HepG2 (cell line): Measurements from ENCODE around the gene SLC2A5. TPM values are rescaled to one million over a fixed set of nuclear protein-coding genes. Genes with fewer than 3 reads are reported as not detected.

Source experiments
- ATAC-seq: fragments of 200-7000 bp; cut with Tn5 transposase; 3 replicates; pipeline ENCODE4 v1.9.1; 2020; ENCODE audit warnings: mild to moderate bottlenecking, moderate library complexity
- BruUV-seq: library from RNA; stranded (reverse); fragments of 400-500 nt; replicated peaks from 2 replicates; lab custom pipeline; 2021; lab: Mats Ljungman, UMichigan
- CTCF ChIA-PET: fragments of 300-600 bp; formaldehyde crosslinking; extraction: SDS; loops from one replicate; lab custom pipeline; 2021; ENCODE audit warnings: low total read pairs, inconsistent platforms, low intra/inter-chr PET ratio; lab: Yijun Ruan, JAX
- POLR2A ChIA-PET: fragments of 350-600 bp; sonication (Branson Sonifier 250); formaldehyde crosslinking; loops from one replicate; lab custom pipeline; 2020; ENCODE audit warnings: antibody characterized with exemption, inconsistent platforms; lab: Yijun Ruan, JAX
- DNase-seq: peaks from one replicate; pipeline ENCODE4 v3.0.0-alpha.2; 2015; ENCODE audit warnings: low spot score
- FAIRE-seq: peaks from 3 replicates; lab custom pipeline; 2011; peaks lifted over from hg19 to GRCh38; lab: Jason Lieb, UNC
- H2AFZ ChIP-seq: one replicate; pipeline ENCODE4 v1.6.1; 2011; ENCODE audit warnings: low read length, inconsistent platforms
- H3K27ac ChIP-seq: fragments of 300-600 bp; 3 replicates; pipeline ENCODE4 v1.8.0; 2011; ENCODE audit warnings: mixed run types, mild to moderate bottlenecking, mixed read lengths, low read length, inconsistent platforms; ENCODE audit not compliant: insufficient read depth; ENCODE audit errors: extremely low read length
- H3K27me3 ChIP-seq, 2 experiments: fragments of 200-600 bp in 1 of 2; 2 replicates in 1 of 2; 3 replicates in 1 of 2; pipeline versions ENCODE4 v1.6.0 to v1.8.0; 2011; ENCODE audit warnings: low read length in 2 of 2, mild to moderate bottlenecking in 2 of 2, moderate library complexity in 2 of 2, inconsistent platforms in 1 of 2; ENCODE audit not compliant: insufficient read depth in 2 of 2, control insufficient read depth in 1 of 2
- H3K36me3 ChIP-seq, 2 experiments: fragments of 200-600 bp in 1 of 2; replicated peaks in 1 of 2; 2 replicates in 1 of 2; 3 replicates in 1 of 2; pipeline versions ENCODE4 v1.5.1 to v1.8.0; 2011; ENCODE audit warnings: low read length in 2 of 2, inconsistent platforms in 1 of 2; ENCODE audit not compliant: insufficient read depth in 2 of 2, control insufficient read depth in 1 of 2
- H3K4me1 ChIP-seq: 2 replicates; pipeline ENCODE4 v1.5.1; 2012; ENCODE audit warnings: low read length, inconsistent platforms; ENCODE audit not compliant: insufficient read depth
- H3K4me2 ChIP-seq: 2 replicates; pipeline ENCODE4 v1.6.0; 2011; ENCODE audit warnings: low read depth, low read length, inconsistent platforms
- H3K4me3 ChIP-seq, 3 experiments: fragments of 200-600 bp in 1 of 3; sonication (generic), shearing (Covaris generic) in 1 of 3; replicated peaks in 1 of 3; 2 replicates each; pipeline ENCODE4 v1.5.1; 2011 to 2016; ENCODE audit warnings: low read length in 3 of 3, inconsistent platforms in 2 of 3, low read depth in 2 of 3, mild to moderate bottlenecking in 2 of 3, control low read depth in 1 of 3, mixed read lengths in 1 of 3; ENCODE audit not compliant: insufficient read depth in 1 of 3
- H3K79me2 ChIP-seq: one replicate; pipeline ENCODE4 v1.6.1; 2011; ENCODE audit warnings: low read length, inconsistent platforms; ENCODE audit not compliant: insufficient read depth
- H3K9ac ChIP-seq: 2 replicates; pipeline ENCODE4 v1.6.0; 2011; ENCODE audit warnings: mild to moderate bottlenecking, low read depth, low read length, inconsistent platforms; ENCODE audit not compliant: insufficient read depth
- H3K9me3 ChIP-seq: 2 replicates; pipeline ENCODE4 v1.5.1; 2012; ENCODE audit warnings: mild to moderate bottlenecking, low read length
- H4K20me1 ChIP-seq: 2 replicates; pipeline ENCODE4 v1.6.0; 2011; ENCODE audit warnings: inconsistent platforms, mild to moderate bottlenecking, low read length, moderate library complexity; ENCODE audit not compliant: insufficient read depth
- ATF2 ChIP-seq: sonication (generic); formaldehyde crosslinking; IDR thresholded peaks from 2 replicates; pipeline ENCODE4 v1.4.0; 2020; ENCODE audit warnings: missing genetic modification reagents
- HOMEZ ChIP-seq: IDR thresholded peaks from 2 replicates; pipeline ENCODE4 v1.6.1; 2016; ENCODE audit warnings: low read depth
- NR3C1 ChIP-seq: sonication (generic); formaldehyde crosslinking; IDR thresholded peaks from 2 replicates; pipeline ENCODE4 v1.4.0; 2020; ENCODE audit warnings: missing genetic modification reagents
- ZNF513 ChIP-seq: sonication (generic); formaldehyde crosslinking; conservative IDR thresholded peaks from 2 replicates; pipeline ENCODE4 v1.5.0; 2020; ENCODE audit warnings: missing genetic modification reagents
- WGBS: methylation state at CpG from one replicate; pipeline ENCODE4 v1.1.6; 2017; ENCODE audit warnings: low lambda C conversion rate; 5-methylcytosine and 5-hydroxymethylcytosine counted together
- in situ Hi-C: cut with HindIII; loops from 2 replicates; pipeline ENCODE4 v1.10.0; 2017; ENCODE audit warnings: low pct_unique_long_range_greater_than_20kb; ENCODE audit not compliant: extremely low pct_ligation_motif_present
- intact Hi-C: fragments of 100-400 bp; cut with micrococcal nuclease; formaldehyde crosslinking; loops from one replicate; pipeline ENCODE4 v1.10.0; 2022; ENCODE audit not compliant: unreplicated experiment
- polyA plus RNA-seq, 8 experiments: library from polyadenylated mRNA; depleted of rRNA in 3 of 8; stranded (reverse) in 7 of 8; unstranded in 1 of 8; fragments of >200 nt; fragmentation: Illumina TruSeq in 4 of 8; extraction: Trizol in 4 of 8; gene quantifications; 2 replicates each; pipeline versions ENCODE4 v1.2.1 to v1.2.3, GENCODE V29; 2011 to 2016; ENCODE audit warnings: low read depth in 4 of 8, missing spikeins in 1 of 8, mixed read lengths in 1 of 8; ENCODE audit not compliant: insufficient read depth in 1 of 8
- total RNA-seq, 5 experiments: library from RNA; depleted of rRNA; stranded (reverse); fragments of >200 nt; fragmentation: Illumina TruSeq; extraction: Trizol; gene quantifications; 2 replicates each; pipeline ENCODE4 v1.2.3, GENCODE V29; 2016; ENCODE audit warnings: low read depth in 1 of 5

Gene SLC2A5
- total and polyA plus RNA-seq, 2 of the 13 experiments (the other 11 are each of a cell fraction or from before 2014, with no cell fraction given), result 0.04 to 0.54 TPM

- no peak overlapping the region for H3K9ac ChIP-seq
- ChIA-PET CTCF (no interaction called here), POLR2A (no interaction called here)
- FAIRE-seq (no peak), DNase-seq (no peak), ATAC-seq (no peak)
- TF ChIP-seq ATF2, result no peak
- TF ChIP-seq NR3C1, result no peak
- TF ChIP-seq HOMEZ (CRISPR knock-in tag), result no peak
- TF ChIP-seq ZNF513 (CRISPR knock-in tag), result no peak
- BruUV-seq, result no TSS peak
- no peak overlapping the region for H3K27ac ChIP-seq
- H3K9me3 ChIP-seq, result peaks cover 10% of the 10 kb centered on the region; the same call in 1 of the 2 replicates
- WGBS, result 64% methylated on average over 13 of the region's 13 CpGs
- no peaks in the 10 kb centered on the region for H4K20me1 ChIP-seq
- H3K4me2 ChIP-seq, result no peak overlapping the region
- peaks cover 0 to 7% of the 10 kb centered on the region in 2 experiments; a peak in 2 of 5 replicates for H3K27me3 ChIP-seq
- H3K79me2 ChIP-seq, result no peaks in the 10 kb centered on the region
- intact Hi-C loops, result no loop called here
- peaks cover 38% of the 10 kb centered on the region for H3K4me1 ChIP-seq
- peaks cover 3 to 8% of the 10 kb centered on the region in 2 experiments; a peak in 2 of 5 replicates for H3K36me3 ChIP-seq
- no peak overlapping the region for H3K4me3 ChIP-seq
- no peak overlapping the region for H2AFZ ChIP-seq
- in situ Hi-C loops, result no loop called here
Measured at GRCh38 chr1:9097947-9098705, 28.7 kb upstream of the SLC2A5 start.
